ENCODE results near the gene ANTXR1. TPM values are rescaled to one million over a fixed set of nuclear protein-coding genes. Genes with fewer than 3 reads are reported as not detected.

The ANTXR1 gene
- total and polyA plus RNA-seq, 2 of the 8 experiments (the other 6 are each of a cell fraction or from before 2014, with no cell fraction given): 15.8 to 44.3 TPM

DNA sequence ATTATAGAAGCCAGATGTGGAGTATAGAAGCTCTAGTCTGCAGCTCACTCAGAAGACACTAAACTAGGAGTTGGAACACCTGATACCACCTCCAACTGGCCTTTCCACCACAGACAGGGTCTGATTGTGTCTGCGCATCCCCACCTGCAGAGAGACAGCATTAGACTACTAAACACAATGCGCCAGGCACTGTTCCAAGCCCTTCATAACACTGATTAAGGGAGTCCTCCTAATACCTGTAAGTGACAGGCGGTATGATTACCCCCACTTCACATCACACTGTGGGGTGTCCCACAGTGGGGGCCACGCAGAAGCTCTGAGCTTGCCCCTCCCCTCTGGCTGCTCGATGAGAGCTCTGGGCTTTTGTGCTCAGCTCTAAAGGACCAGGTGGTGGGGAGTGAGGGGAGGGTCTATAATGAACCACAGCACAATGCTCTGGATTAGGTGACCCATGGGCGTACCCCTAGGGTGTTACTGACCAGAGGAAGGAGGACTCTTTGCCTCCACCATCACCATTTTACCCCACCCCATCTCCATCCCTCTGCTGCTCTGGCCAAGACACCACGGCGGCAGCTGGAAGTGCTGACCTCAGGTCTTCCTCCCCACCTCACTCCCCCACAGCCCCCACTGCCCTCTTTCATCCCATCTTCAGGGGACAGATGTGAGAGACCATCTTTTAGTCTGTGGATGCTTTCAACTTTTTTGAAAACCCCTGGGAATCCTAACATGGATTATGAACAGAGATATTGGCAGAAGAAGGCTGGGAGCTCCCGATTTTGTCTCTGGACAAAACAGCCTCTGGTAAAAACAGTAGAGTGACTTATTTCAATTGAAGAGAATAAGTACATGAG, 228.9 kb downstream of the ANTXR1 start:
- no peak for FAIRE-seq
- Histone ChIP-seq H2BK15ac (ENCODE audit: low read length) (no peak overlapping the region), H2AFZ (ENCODE audit: low read length) (no peak overlapping the region), H2BK12ac (ENCODE audit: low read depth, low read length) (no peak overlapping the region), H3K36me3 (ENCODE audit: control insufficient read depth in 2 of 4, insufficient read depth in 4 of 4, low read length in 3 of 4) (no peaks in the 10 kb centered on the region), H4K8ac (ENCODE audit: extremely low read depth, insufficient read depth, low read length) (no peak overlapping the region), H3K18ac (ENCODE audit: extremely low read depth, low read length) (no peak overlapping the region), H2BK20ac (ENCODE audit: low read length) (no peak overlapping the region), H3K23me2 (ENCODE audit: low read depth, low read length) (no peaks in the 10 kb centered on the region), H3K79me1 (ENCODE audit: low read depth, low read length) (no peaks in the 10 kb centered on the region), H2BK120ac (replicated peaks; ENCODE audit: low read depth, low read length) (no peak overlapping the region), H3K4me3 (ENCODE audit: extremely low read depth in 1 of 4, insufficient read depth in 2 of 4, low read depth in 3 of 4, low read length in 4 of 4) (no peak overlapping the region), H3K4ac (replicated peaks; ENCODE audit: insufficient read length, low read depth, low read length) (no peak overlapping the region), H3K27me3 (replicated peaks in 1 of 4; ENCODE audit: control insufficient read depth in 3 of 4, extremely low read depth in 1 of 4, insufficient read depth in 3 of 4, low read length in 3 of 4) (no peaks in the 10 kb centered on the region), H4K91ac (replicated peaks; ENCODE audit: insufficient read length, low read length) (no peak overlapping the region), H3K9ac (replicated peaks in 1 of 4; ENCODE audit: extremely low read depth in 1 of 4, low read depth in 3 of 4, low read length in 3 of 4) (no peak overlapping the region), H3K56ac (replicated peaks; ENCODE audit: insufficient read length, low read depth, low read length) (no peak overlapping the region), H3K4me1 (replicated peaks in 1 of 4; ENCODE audit: control insufficient read depth in 3 of 4, insufficient read depth in 4 of 4, low read length in 3 of 4) (peaks cover 0 to 2% (median 0%) of the 10 kb centered on the region in 4 experiments; a peak in 2 of 7 replicates), H4K5ac (ENCODE audit: insufficient read length, low read depth, low read length) (no peak overlapping the region), H3K9me3 (ENCODE audit: insufficient read depth in 2 of 2, low read depth in 1 of 2, low read length in 1 of 2) (no peaks in the 10 kb centered on the region), H3K14ac (ENCODE audit: insufficient read length) (no peak overlapping the region), H2AK5ac (ENCODE audit: low read depth, low read length) (no peak overlapping the region; the same call in 1 of the 2 replicates), H3K4me2 (ENCODE audit: insufficient read depth in 1 of 2, low read depth in 2 of 2, low read length in 2 of 2) (no peak overlapping the region), H3K23ac (ENCODE audit: insufficient read length) (no peak overlapping the region), H3K79me2 (ENCODE audit: control insufficient read depth in 1 of 2, insufficient read depth in 2 of 2, low read length in 2 of 2) (no peaks in the 10 kb centered on the region), H3K27ac (ENCODE audit: low read depth, low read length) (no peak overlapping the region), H2BK5ac (ENCODE audit: low read depth, low read length) (no peak overlapping the region), H4K20me1 (replicated peaks in 1 of 2; ENCODE audit: control insufficient read depth in 1 of 2, insufficient read depth in 2 of 2, low read length in 2 of 2) (no peaks in the 10 kb centered on the region)
- CTCF ChIA-PET (ENCODE audit: partially characterized antibody): interaction anchor here (0.6 to 2.8 kb wide), 5 partner anchors 19 to 345 kb away, joined by 3 to 6 read pairs (median 4); no protein-coding TSS in a partner anchor
- WGBS, 2 experiments (ENCODE audit: extremely low coverage in 1 of 2, insufficient coverage in 1 of 2, insufficient read length in 1 of 2, insufficient replicate concordance in 2 of 2, low coverage in 1 of 2, low lambda C conversion rate in 2 of 2, missing lambda C conversion rate in 1 of 2): 92% methylated on average over 9 of the region's 9 CpGs; no CpG with 5 or more reads in 1 of the 2 experiments
- POLR2A ChIA-PET (ENCODE audit: partially characterized antibody): no interaction called here
- no peak for DNase-seq (ENCODE audit: low read depth in 1 of 2, low spot score in 2 of 2)
- TF ChIP-seq JUND (IDR thresholded peaks at IDR 0.05; ENCODE audit: low read length) (no peak), JUN (IDR thresholded peaks at IDR 0.05; ENCODE audit: low read depth, low read length) (no peak), BRCA1 (IDR thresholded peaks at IDR 0.05; ENCODE audit: low read depth, low read length) (no peak), KDM5A (IDR thresholded peaks at IDR 0.05; ENCODE audit: low read length) (no peak), ASH2L (IDR thresholded peaks at IDR 0.05; ENCODE audit: low read length) (no peak), CBX5 (IDR thresholded peaks at IDR 0.05; ENCODE audit: low read depth, low read length) (no peak), RBBP5 (IDR thresholded peaks at IDR 0.05; ENCODE audit: borderline replicate concordance, low read depth, low read length) (no peak), SIX5 (IDR thresholded peaks at IDR 0.05; ENCODE audit: low read depth, low read length) (no peak)
- TF ChIP-seq, protein P1, sequence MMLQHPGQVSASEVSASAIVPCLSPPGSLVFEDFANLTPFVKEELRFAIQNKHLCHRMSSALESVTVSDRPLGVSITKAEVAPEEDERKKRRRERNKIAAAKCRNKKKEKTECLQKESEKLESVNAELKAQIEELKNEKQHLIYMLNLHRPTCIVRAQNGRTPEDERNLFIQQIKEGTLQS (IDR thresholded peaks at IDR 0.05; ENCODE audit: insufficient read depth, low read depth, low read length): no peak
- TF ChIP-seq, protein P2, sequence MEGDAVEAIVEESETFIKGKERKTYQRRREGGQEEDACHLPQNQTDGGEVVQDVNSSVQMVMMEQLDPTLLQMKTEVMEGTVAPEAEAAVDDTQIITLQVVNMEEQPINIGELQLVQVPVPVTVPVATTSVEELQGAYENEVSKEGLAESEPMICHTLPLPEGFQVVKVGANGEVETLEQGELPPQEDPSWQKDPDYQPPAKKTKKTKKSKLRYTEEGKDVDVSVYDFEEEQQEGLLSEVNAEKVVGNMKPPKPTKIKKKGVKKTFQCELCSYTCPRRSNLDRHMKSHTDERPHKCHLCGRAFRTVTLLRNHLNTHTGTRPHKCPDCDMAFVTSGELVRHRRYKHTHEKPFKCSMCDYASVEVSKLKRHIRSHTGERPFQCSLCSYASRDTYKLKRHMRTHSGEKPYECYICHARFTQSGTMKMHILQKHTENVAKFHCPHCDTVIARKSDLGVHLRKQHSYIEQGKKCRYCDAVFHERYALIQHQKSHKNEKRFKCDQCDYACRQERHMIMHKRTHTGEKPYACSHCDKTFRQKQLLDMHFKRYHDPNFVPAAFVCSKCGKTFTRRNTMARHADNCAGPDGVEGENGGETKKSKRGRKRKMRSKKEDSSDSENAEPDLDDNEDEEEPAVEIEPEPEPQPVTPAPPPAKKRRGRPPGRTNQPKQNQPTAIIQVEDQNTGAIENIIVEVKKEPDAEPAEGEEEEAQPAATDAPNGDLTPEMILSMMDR (IDR thresholded peaks at IDR 0.05; ENCODE audit: control extremely low read depth in 1 of 3, insufficient read depth in 1 of 3, low read depth in 1 of 3, low read length in 3 of 3): no peak

All from H1 (cell line).